CD4-positive, alpha-beta memory T cell (primary cell): ENCODE data around the gene DCAF15. TPM values are rescaled to one million over a fixed set of nuclear protein-coding genes. Genes with fewer than 3 reads are reported as not detected.

Experiments used
- CTCF ChIA-PET: fragments of 350-600 bp; sonication (Branson Sonifier 250); formaldehyde crosslinking; loops from one replicate; lab custom pipeline; 2021; ENCODE audit warnings: inconsistent platforms; ENCODE audit not compliant: partially characterized antibody; lab: Charles Lee
- POLR2A ChIA-PET: fragments of 350-600 bp; sonication (Branson Sonifier 250); formaldehyde crosslinking; loops from one replicate; lab custom pipeline; 2021; ENCODE audit not compliant: partially characterized antibody; lab: Charles Lee
- DNase-seq, 5 donors: peaks; one replicate each; pipeline versions ENCODE4 v3.0.0 to v3.0.0-alpha.2; 2020 to 2022; ENCODE audit warnings: mixed read lengths in 1 of 5
- H3K27ac ChIP-seq: one replicate; pipeline ENCODE4 v1.7.0; 2013; ENCODE audit warnings: low read depth, low read length
- H3K27me3 ChIP-seq: 2 replicates; pipeline ENCODE4 v1.7.0; 2013; ENCODE audit warnings: mild to moderate bottlenecking, low read length, moderate library complexity; ENCODE audit not compliant: insufficient read depth
- H3K36me3 ChIP-seq: 2 replicates; pipeline ENCODE4 v1.7.0; 2013; ENCODE audit warnings: mild to moderate bottlenecking, low read length, moderate library complexity; ENCODE audit not compliant: insufficient read depth
- H3K4me1 ChIP-seq: 2 replicates; pipeline ENCODE4 v1.7.0; 2013; ENCODE audit warnings: mild to moderate bottlenecking, low read length, moderate library complexity; ENCODE audit not compliant: insufficient read depth
- H3K4me3 ChIP-seq, 2 donors: one replicate each; pipeline ENCODE4 v1.7.0; 2013; ENCODE audit warnings: low read length in 2 of 2, mild to moderate bottlenecking in 1 of 2
- H3K9me3 ChIP-seq, 2 donors: one replicate each; pipeline ENCODE4 v1.7.0; 2013; ENCODE audit warnings: low read length in 2 of 2, control low read depth in 1 of 2; ENCODE audit not compliant: control insufficient read depth in 1 of 2
- H3K27ac Mint-ChIP-seq, 7 donors: one replicate each; pipeline ENCODE4 v1.8.0; 2020 to 2021; ENCODE audit warnings: mixed read lengths in 7 of 7, mild to moderate bottlenecking in 6 of 7, inconsistent platforms in 3 of 7, moderate library complexity in 3 of 7
- H3K27me3 Mint-ChIP-seq, 2 donors: one replicate each; pipeline ENCODE4 v1.8.0; 2020 to 2021; ENCODE audit warnings: mixed read lengths in 2 of 2
- H3K36me3 Mint-ChIP-seq, 2 donors: one replicate each; pipeline ENCODE4 v1.8.0; 2020 to 2021; ENCODE audit warnings: mixed read lengths in 2 of 2, inconsistent platforms in 1 of 2, mild to moderate bottlenecking in 1 of 2
- H3K4me1 Mint-ChIP-seq, 4 donors: one replicate each; pipeline ENCODE4 v1.8.0; 2020 to 2021; ENCODE audit warnings: mixed read lengths in 4 of 4, mild to moderate bottlenecking in 1 of 4
- H3K4me3 Mint-ChIP-seq, 8 donors: one replicate each; pipeline ENCODE4 v1.8.0; 2020 to 2021; ENCODE audit warnings: mixed read lengths in 8 of 8, mild to moderate bottlenecking in 7 of 8, moderate library complexity in 6 of 8, inconsistent platforms in 3 of 8
- H3K9me3 Mint-ChIP-seq, 8 donors: one replicate each; pipeline ENCODE4 v1.8.0; 2020 to 2021; ENCODE audit warnings: mixed read lengths in 8 of 8, mild to moderate bottlenecking in 5 of 8, inconsistent platforms in 3 of 8, moderate library complexity in 1 of 8
- intact Hi-C: fragments of 100-400 bp; cut with micrococcal nuclease; formaldehyde crosslinking; loops from one replicate; pipeline ENCODE4 v1.15.1; 2023
- polyA plus RNA-seq, 2 donors: library from polyadenylated mRNA; unstranded; fragments of 300-500 nt; fragmentation: Illumina TruSeq; gene quantifications; one replicate each; pipeline ENCODE4 v1.2.3, GENCODE V29; 2021
- total RNA-seq, 2 experiments: library from RNA; stranded (reverse); gene quantifications; one replicate each; pipeline ENCODE4 v1.2.3, GENCODE V29; 2021

The DCAF15 gene
- total and polyA plus RNA-seq, 4 experiments from 2014 or later: 4.9 to 96.7 (median 50.0) TPM

GRCh38 chr19:13981467-13981866 lies 29.2 kb downstream of the DCAF15 start:
- H3K4me3 ChIP-seq: no peak overlapping the region
- peaks cover 0 to 1% (median 0%) of the 10 kb centered on the region in 8 donors for H3K9me3 Mint-ChIP-seq
- H3K36me3 ChIP-seq: no peaks in the 10 kb centered on the region
- ChIA-PET CTCF (interaction anchor here (1.1 kb wide), 1 partner anchor 50 kb away, joined by 3 read pairs; the partner anchor contains the start of gene IL27RA), POLR2A (interaction anchor here (0.8 to 10.0 kb wide), 5 partner anchors 19 to 51 kb away, joined by 3 to 117 read pairs (median 3); partner anchors contain the start of genes DCAF15 and IL27RA)
- H3K4me3 Mint-ChIP-seq: peak overlapping the region in 1 of 8 donors; percentile 22
- H3K4me1 ChIP-seq: peaks cover 48% of the 10 kb centered on the region
- H3K9me3 ChIP-seq: no peaks in the 10 kb centered on the region
- no peaks in the 10 kb centered on the region for H3K27me3 ChIP-seq
- H3K36me3 Mint-ChIP-seq: peaks cover 0 to 4% of the 10 kb centered on the region in 2 donors
- H3K27me3 Mint-ChIP-seq: no peaks in the 10 kb centered on the region
- H3K4me1 Mint-ChIP-seq: peaks cover 16 to 63% (median 35%) of the 10 kb centered on the region in 4 donors
- no peak overlapping the region for H3K27ac ChIP-seq
- DNase-seq: no peak
- H3K27ac Mint-ChIP-seq: peak overlapping the region in 3 of 7 donors; percentile 70 to 98 (median 78)
- intact Hi-C loops: no loop called here

- H3K27me3 ChIP-seq: no peaks in the 10 kb centered on the region
- no peaks in the 10 kb centered on the region for H3K9me3 Mint-ChIP-seq
- H3K4me3 Mint-ChIP-seq: peak overlapping the region in 3 of 8 donors; percentile 34 to 62 (median 49)
- intact Hi-C loops: no loop called here
- no peak overlapping the region for H3K4me3 ChIP-seq
- H3K9me3 ChIP-seq: no peaks in the 10 kb centered on the region
- peaks cover 0 to 2% of the 10 kb centered on the region in 2 donors for H3K36me3 Mint-ChIP-seq
- H3K27ac ChIP-seq: no peak overlapping the region
- H3K27ac Mint-ChIP-seq: peak overlapping the region in 5 of 7 donors; percentile 52 to 98 (median 84)
- ChIA-PET POLR2A (interaction anchor here (0.7 to 10.0 kb wide), 9 partner anchors 14 to 50 kb away, joined by 3 to 117 read pairs (median 5); partner anchors contain the start of genes DCAF15, IL27RA and RFX1), CTCF (interaction anchor here (0.5 to 1.2 kb wide), 3 partner anchors 43 to 66 kb away, joined by 3 to 5 read pairs (median 4); partner anchors contain the start of gene IL27RA)
- no peaks in the 10 kb centered on the region for H3K36me3 ChIP-seq
- H3K4me1 Mint-ChIP-seq: peaks cover 19 to 69% (median 39%) of the 10 kb centered on the region in 4 donors
- no peaks in the 10 kb centered on the region for H3K27me3 Mint-ChIP-seq
- no peak for DNase-seq
- peaks cover 54% of the 10 kb centered on the region for H3K4me1 ChIP-seq
These were observed 29.7 kb downstream of the DCAF15 start for GRCh38 chr19:13981988-13982501.

GRCh38 chr19:13982773-13983172 lies 30.5 kb downstream of the DCAF15 start:
- Histone ChIP-seq H3K9me3 (no peaks in the 10 kb centered on the region), H3K4me3 (no peak overlapping the region), H3K27me3 (no peaks in the 10 kb centered on the region), H3K36me3 (no peaks in the 10 kb centered on the region), H3K27ac (peak overlapping the region; percentile 50), H3K4me1 (peaks cover 61% of the 10 kb centered on the region)
- Mint-ChIP-seq H3K36me3 (peaks cover 0 to 2% of the 10 kb centered on the region in 2 donors), H3K4me1 (peaks cover 19 to 76% (median 45%) of the 10 kb centered on the region in 4 donors), H3K27me3 (no peaks in the 10 kb centered on the region), H3K9me3 (no peaks in the 10 kb centered on the region), H3K27ac (peak overlapping the region; percentile 78 to 98 (median 87)), H3K4me3 (peak overlapping the region in 7 of 8 donors; percentile 46 to 74 (median 55))
- CTCF ChIA-PET: interaction anchor here (0.5 to 1.2 kb wide), 3 partner anchors 43 to 65 kb away, joined by 3 to 5 read pairs (median 4); partner anchors contain the start of gene IL27RA
- intact Hi-C loops: no loop called here
- POLR2A ChIA-PET: interaction anchor here (0.6 to 10.0 kb wide), 9 partner anchors 14 to 60 kb away, joined by 3 to 117 read pairs (median 5); partner anchors contain the start of genes DCAF15, IL27RA and RFX1
- DNase-seq: no peak

GRCh38 chr19:13983213-13983889 lies 31.0 kb downstream of the DCAF15 start:
- Mint-ChIP-seq H3K4me1 (peaks cover 19 to 78% (median 45%) of the 10 kb centered on the region in 4 donors), H3K4me3 (peak overlapping the region; percentile 46 to 74 (median 58)), H3K9me3 (no peaks in the 10 kb centered on the region), H3K36me3 (peaks cover 0 to 2% of the 10 kb centered on the region in 2 donors), H3K27ac (peak overlapping the region; percentile 78 to 98 (median 87)), H3K27me3 (no peaks in the 10 kb centered on the region)
- Histone ChIP-seq H3K4me3 (no peak overlapping the region), H3K9me3 (no peaks in the 10 kb centered on the region), H3K27ac (peak overlapping the region; percentile 50), H3K4me1 (peaks cover 67% of the 10 kb centered on the region), H3K27me3 (no peaks in the 10 kb centered on the region), H3K36me3 (no peaks in the 10 kb centered on the region)
- ChIA-PET POLR2A (interaction anchor here (0.6 to 10.0 kb wide), 6 partner anchors 13 to 59 kb away, joined by 3 to 117 read pairs (median 11); partner anchors contain the start of genes IL27RA and RFX1), CTCF (interaction anchor here (1.2 kb wide), 1 partner anchor 48 kb away, joined by 3 read pairs; the partner anchor contains the start of gene IL27RA)
- intact Hi-C loops: no loop called here
- peak; percentile 42 to 67 (median 52) for DNase-seq

- Mint-ChIP-seq H3K4me3 (peak overlapping the region in 2 of 8 donors; percentile 29 to 93), H3K27me3 (no peaks in the 10 kb centered on the region), H3K4me1 (peaks cover 23 to 86% (median 52%) of the 10 kb centered on the region in 4 donors), H3K27ac (peak overlapping the region; percentile 95 to 100 (median 98)), H3K9me3 (no peaks in the 10 kb centered on the region), H3K36me3 (peaks cover 8% of the 10 kb centered on the region in 2 donors)
- Histone ChIP-seq H3K36me3 (no peaks in the 10 kb centered on the region), H3K27me3 (no peaks in the 10 kb centered on the region), H3K9me3 (no peaks in the 10 kb centered on the region), H3K4me3 (no peak overlapping the region), H3K27ac (peak overlapping the region; percentile 95), H3K4me1 (peaks cover 75% of the 10 kb centered on the region)
- intact Hi-C loops: no loop called here
- DNase-seq: no peak
- CTCF ChIA-PET: interaction anchor here (1.2 to 6.7 kb wide), 4 partner anchors 18 to 64 kb away, joined by 3 to 43 read pairs (median 3); partner anchors contain the start of gene IL27RA
- POLR2A ChIA-PET: interaction anchor here (0.7 to 10.0 kb wide), 5 partner anchors 12 to 48 kb away, joined by 3 to 117 read pairs (median 14); partner anchors contain the start of genes IL27RA and RFX1
These were observed 31.9 kb downstream of the DCAF15 start for GRCh38 chr19:13984186-13984585.

GRCh38 chr19:13984875-13985741 lies 32.8 kb downstream of the DCAF15 start:
- DNase-seq: peak in 4 of 5 donors; percentile 33 to 69 (median 40)
- peaks cover 31 to 88% (median 61%) of the 10 kb centered on the region in 4 donors for H3K4me1 Mint-ChIP-seq
- H3K9me3 ChIP-seq: no peaks in the 10 kb centered on the region
- no peaks in the 10 kb centered on the region for H3K27me3 ChIP-seq
- H3K4me1 ChIP-seq: peaks cover 84% of the 10 kb centered on the region
- H3K36me3 Mint-ChIP-seq: peaks cover 15 to 17% of the 10 kb centered on the region in 2 donors
- H3K4me3 ChIP-seq: no peak overlapping the region
- H3K27ac ChIP-seq: peak overlapping the region; percentile 95
- H3K27ac Mint-ChIP-seq: peak overlapping the region; percentile 95 to 100 (median 98)
- intact Hi-C loops: no loop called here
- ChIA-PET CTCF (interaction anchor here (0.8 to 6.7 kb wide), 7 partner anchors 17 to 74 kb away, joined by 3 to 43 read pairs (median 3); partner anchors contain the start of gene IL27RA), POLR2A (interaction anchor here (0.6 to 10.0 kb wide), 18 partner anchors 8 to 237 kb away, joined by 3 to 200 read pairs (median 4); partner anchors contain the start of genes DCAF15, IL27RA and RFX1)
- peak overlapping the region; percentile 30 to 93 (median 70) for H3K4me3 Mint-ChIP-seq
- H3K36me3 ChIP-seq: no peaks in the 10 kb centered on the region
- no peaks in the 10 kb centered on the region for H3K27me3 Mint-ChIP-seq
- no peaks in the 10 kb centered on the region for H3K9me3 Mint-ChIP-seq
